GM18951 (cell line): Measurements from ENCODE around the gene PLEKHH2.
"Not testable (repeated sequence)": the region's sequence is repeated elsewhere in the genome, so short reads cannot be mapped to it uniquely, and the experiment has no call there.

Source experiments
- POLR2A ChIP-seq: IDR thresholded peaks from 4 replicates; pipeline ENCODE4 v1.6.1; 2011; ENCODE audit warnings: mild to moderate bottlenecking; ENCODE audit not compliant: insufficient read length, insufficient read depth; ENCODE audit errors: extremely low read depth
- in situ Hi-C: fragments of 300-500 bp; cut with MboI; formaldehyde crosslinking; loops from one replicate; pipeline ENCODE4 v1.12.0; 2022; ENCODE audit warnings: low sequenced_read_pairs, mixed read lengths, inconsistent platforms; ENCODE audit not compliant: unreplicated experiment

PLEKHH2 gene

GRCh38 chr2:43612944-43613343 is 24.1 kb upstream of the PLEKHH2 start:
- in situ Hi-C loops: no loop called here
- TF ChIP-seq POLR2A: no peak

GRCh38 chr2:43616967-43617680 is 19.9 kb upstream of the PLEKHH2 start:
- in situ Hi-C loops: no loop called here

GRCh38 chr2:43619511-43619910 is 17.5 kb upstream of the PLEKHH2 start:
- in situ Hi-C loops: no loop called here
- no peak for TF ChIP-seq POLR2A

More at GRCh38 chr2:43616967-43617680, 19.9 kb upstream of the PLEKHH2 start:
- TF ChIP-seq POLR2A: no peak

GRCh38 chr2:43622931-43623451 is 14.1 kb upstream of the PLEKHH2 start:
- in situ Hi-C loops: no loop called here
- TF ChIP-seq POLR2A: no peak

- in situ Hi-C loops: no loop called here
Measured at GRCh38 chr2:43631618-43632317, 5.3 kb upstream of the PLEKHH2 start.

GRCh38 chr2:43634604-43635306 is 2.3 kb upstream of the PLEKHH2 start:
- no peak for TF ChIP-seq POLR2A
- in situ Hi-C loops: no loop called here

More at GRCh38 chr2:43631618-43632317, 5.3 kb upstream of the PLEKHH2 start:
- TF ChIP-seq POLR2A: no peak

GRCh38 chr2:43636153-43636552 is 907 bp upstream of the PLEKHH2 start:
- in situ Hi-C loops: not testable (repeated sequence)

GRCh38 chr2:43636621-43637020 is 439 bp upstream of the PLEKHH2 start:
- TF ChIP-seq POLR2A: no peak
- in situ Hi-C loops: no loop called here

- TF ChIP-seq POLR2A: no peak
- in situ Hi-C loops: no loop called here
Measured at GRCh38 chr2:43642363-43642762, 5.3 kb downstream of the PLEKHH2 start.

GRCh38 chr2:43643680-43644079 is 6.6 kb downstream of the PLEKHH2 start:
- TF ChIP-seq POLR2A: no peak
- in situ Hi-C loops: no loop called here

GRCh38 chr2:43648994-43649701 is 12.1 kb downstream of the PLEKHH2 start:
- in situ Hi-C loops: no loop called here
- TF ChIP-seq POLR2A: no peak

GRCh38 chr2:43653506-43653905 is 16.4 kb downstream of the PLEKHH2 start:
- TF ChIP-seq POLR2A: no peak
- in situ Hi-C loops: no loop called here

GRCh38 chr2:43657241-43657640 is 20.2 kb downstream of the PLEKHH2 start:
- in situ Hi-C loops: no loop called here

GRCh38 chr2:43675646-43676321 is 38.7 kb downstream of the PLEKHH2 start:
- in situ Hi-C loops: no loop called here
- no peak for TF ChIP-seq POLR2A

More at GRCh38 chr2:43657241-43657640, 20.2 kb downstream of the PLEKHH2 start:
- TF ChIP-seq POLR2A: no peak
